ENCODE data around the gene ZNF296. TPM values are rescaled to one million over a fixed set of nuclear protein-coding genes. Genes with fewer than 3 reads are reported as not detected.

ZNF296 gene
- total RNA-seq, 2 experiments from 2014 or later, result 3.1 to 4.8 TPM

DNA sequence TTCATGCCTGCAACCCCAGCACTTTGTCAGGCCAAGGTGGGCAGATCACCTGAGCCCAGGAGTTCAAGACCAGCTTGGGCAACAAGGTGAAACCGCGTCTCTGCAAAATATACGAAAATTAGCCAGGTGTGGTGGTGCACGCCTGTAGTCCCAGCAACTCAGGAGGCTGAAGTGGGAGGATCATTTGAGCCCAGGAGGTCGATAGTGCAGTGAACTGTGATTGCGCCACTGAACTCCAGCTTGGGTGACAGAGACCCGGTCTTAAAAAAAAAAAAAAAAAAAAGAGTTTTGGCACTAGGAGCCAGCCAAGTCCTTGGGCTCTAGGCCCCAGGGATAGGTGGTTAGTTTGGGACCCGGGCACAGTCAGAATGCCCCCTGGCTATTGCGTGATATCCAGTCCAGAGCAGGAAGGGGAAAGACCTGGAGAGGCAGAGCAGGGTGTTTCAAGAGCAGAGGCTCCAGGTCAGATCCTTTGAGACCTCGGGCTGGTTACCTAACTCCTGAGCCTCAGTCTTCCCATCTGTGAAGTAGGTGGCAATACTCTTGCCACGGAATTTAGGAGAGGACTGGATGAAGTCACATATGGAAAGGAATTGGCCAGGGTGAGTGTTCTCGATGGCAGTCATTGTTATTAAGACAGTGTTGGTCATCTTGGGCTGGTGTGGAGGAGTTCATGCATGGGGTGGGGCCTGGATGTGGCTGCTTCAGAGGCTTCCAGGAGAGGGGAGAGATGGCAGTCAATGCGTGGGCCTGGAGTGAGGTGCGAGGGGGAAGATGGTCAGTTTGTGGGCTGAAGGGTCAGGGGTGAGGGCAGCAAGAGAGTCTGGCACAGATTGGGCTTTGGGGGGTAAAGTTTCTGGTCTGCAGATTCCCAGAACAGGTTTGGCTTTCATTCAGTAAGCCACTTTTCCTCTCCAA, 19.5 kb upstream of the ZNF296 start:
- H3K4me1 Mint-ChIP-seq, result peaks cover 60% of the 10 kb centered on the region
- CTCF ChIA-PET, result interaction anchor here (0.6 kb wide), 1 partner anchor 26 kb away, joined by 4 read pairs; no protein-coding TSS in a partner anchor
- no peak for DNase-seq
- H3K27ac Mint-ChIP-seq, result peak overlapping the region; percentile 14
- H3K36me3 Mint-ChIP-seq (ENCODE audit: low read depth), result peaks cover 16% of the 10 kb centered on the region
- ATAC-seq, result no peak
- no peak overlapping the region for H3K4me3 Mint-ChIP-seq
- intact Hi-C loops (cut with DNase I, micrococcal nuclease), result no loop called here
- H3K9me3 Mint-ChIP-seq (ENCODE audit: low read depth), result no peaks in the 10 kb centered on the region
- POLR2A ChIA-PET, result no interaction called here
- H3K27me3 Mint-ChIP-seq, result no peaks in the 10 kb centered on the region

DNA sequence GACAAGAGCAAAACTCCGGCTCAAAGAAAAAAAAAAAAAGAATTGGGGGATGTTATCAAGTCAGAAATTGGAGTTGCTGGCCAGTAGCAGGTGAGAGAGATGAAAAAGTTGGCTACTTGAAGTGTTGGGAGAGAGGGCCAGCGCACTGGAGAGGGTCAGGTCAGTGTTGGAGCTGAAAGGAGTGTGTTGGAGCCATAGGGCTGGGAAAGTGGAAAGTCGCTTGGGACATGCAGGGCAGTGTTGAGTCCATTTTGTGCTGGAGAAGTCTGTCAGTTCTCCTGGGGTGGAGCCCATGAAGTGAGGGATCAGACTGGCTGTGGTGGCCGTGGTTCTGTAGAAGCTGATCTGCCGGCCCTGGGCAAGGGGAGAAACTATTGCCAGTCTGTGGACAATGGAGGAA, 18.4 kb upstream of the ZNF296 start:
- H3K4me3 Mint-ChIP-seq, result peak overlapping the region; percentile 89
- H3K27ac Mint-ChIP-seq, result peak overlapping the region; percentile 23
- H3K36me3 Mint-ChIP-seq (ENCODE audit: low read depth), result peaks cover 26% of the 10 kb centered on the region
- no peaks in the 10 kb centered on the region for H3K27me3 Mint-ChIP-seq
- peaks cover 61% of the 10 kb centered on the region for H3K4me1 Mint-ChIP-seq
- POLR2A ChIA-PET, result no interaction called here
- H3K9me3 Mint-ChIP-seq (ENCODE audit: low read depth), result no peaks in the 10 kb centered on the region
- DNase-seq, result no peak
- CTCF ChIA-PET, result no interaction called here
- ATAC-seq, result no peak
- intact Hi-C loops (cut with DNase I, micrococcal nuclease), result loop anchor here (5.0 kb wide), 4 partner anchors 33 to 1253 kb away; partner anchors contain the start of genes POLR1G (in 1 of the 2), PPM1N (in 1 of the 2), PPP1R13L (in 1 of the 2) and PPP5C (in 1 of the 2)

DNA sequence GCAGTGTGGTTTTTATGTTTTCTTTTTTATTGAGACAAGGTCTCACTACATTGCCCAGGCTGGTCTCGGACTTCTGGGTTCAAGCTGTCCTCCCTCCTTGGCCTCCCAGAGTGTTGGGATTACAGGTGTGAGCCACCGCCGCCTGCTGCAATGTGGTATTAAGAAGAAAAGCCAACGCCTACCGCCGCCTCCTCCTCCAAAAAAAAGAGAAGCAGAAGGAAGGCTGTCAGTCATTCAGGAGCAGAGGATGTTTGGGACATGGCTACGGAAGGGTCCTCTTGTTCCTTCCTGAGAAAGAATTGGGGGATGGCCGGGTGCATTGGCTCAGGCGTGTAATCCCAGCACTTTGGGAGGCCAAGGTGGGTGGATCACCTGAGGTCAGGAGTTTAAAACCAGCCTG, 17.9 kb upstream of the ZNF296 start:
- Mint-ChIP-seq H3K4me3 (peak overlapping the region; percentile 89), H3K27me3 (no peaks in the 10 kb centered on the region), H3K9me3 (ENCODE audit: low read depth) (no peaks in the 10 kb centered on the region), H3K36me3 (ENCODE audit: low read depth) (peaks cover 27% of the 10 kb centered on the region), H3K27ac (peak overlapping the region; percentile 73), H3K4me1 (peaks cover 61% of the 10 kb centered on the region)
- DNase-seq (no peak), ATAC-seq (no peak)
- intact Hi-C loops (cut with DNase I, micrococcal nuclease), result loop anchor here (5.0 kb wide), 4 partner anchors 33 to 1253 kb away; partner anchors contain the start of genes POLR1G (in 1 of the 2), PPM1N (in 1 of the 2), PPP1R13L (in 1 of the 2) and PPP5C (in 1 of the 2)
- ChIA-PET CTCF (no interaction called here), POLR2A (no interaction called here)

DNA sequence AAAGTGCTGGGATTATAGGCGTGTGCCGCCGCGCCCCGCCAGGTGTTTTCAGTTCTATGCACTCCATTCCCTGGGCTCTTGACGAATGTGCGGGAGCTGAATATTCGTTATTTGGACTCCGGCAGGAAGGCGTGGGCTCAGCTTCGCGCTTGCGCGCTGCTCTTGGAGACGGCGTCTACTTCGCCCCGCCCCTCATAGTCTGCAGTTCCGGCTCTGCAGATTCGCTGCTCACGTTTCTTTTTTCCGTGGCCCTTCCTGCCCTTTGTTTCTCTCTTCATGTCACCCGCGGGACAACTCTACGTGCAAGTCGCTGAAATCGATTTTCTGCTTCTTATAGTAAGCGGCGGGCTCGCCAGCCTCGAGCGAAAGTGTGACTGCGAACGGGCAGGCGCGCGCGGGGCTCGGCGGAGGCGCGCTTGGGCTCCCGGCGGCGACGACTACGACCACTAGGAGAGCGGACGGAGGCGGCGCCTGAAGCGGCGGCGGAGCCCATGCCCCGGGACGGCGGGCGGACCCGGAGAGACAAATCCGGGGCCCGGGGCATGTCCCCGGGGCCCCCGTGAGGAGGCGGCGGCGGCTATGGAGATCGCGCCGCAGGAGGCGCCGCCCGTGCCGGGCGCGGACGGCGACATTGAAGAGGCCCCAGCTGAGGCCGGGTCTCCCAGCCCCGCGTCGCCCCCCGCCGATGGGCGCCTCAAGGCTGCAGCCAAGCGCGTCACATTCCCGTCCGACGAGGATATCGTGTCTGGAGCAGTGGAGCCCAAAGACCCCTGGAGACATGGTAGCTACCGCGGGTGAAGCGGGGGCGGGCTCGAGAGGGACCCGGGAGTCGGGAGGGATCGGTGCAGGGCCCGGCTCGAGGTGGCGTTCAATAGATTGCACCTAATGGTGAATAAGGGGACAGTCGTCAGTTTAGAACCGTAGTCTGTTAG, 16.7 kb upstream of the ZNF296 start, which contains the start of gene PPP1R37:
TSS of gene PPP1R37 (plus strand) at position 433 of the 932 bp plus-strand sequence. CDS start at position 580, 147 bp downstream.
- DNase-seq (peak; percentile 95), ATAC-seq (peak; percentile 71)
- ChIA-PET POLR2A (interaction anchor here (0.6 to 2.0 kb wide), 8 partner anchors 10 to 1602 kb away, joined by 3 to 10 read pairs (median 5); partner anchors contain the start of genes CLASRP and TOMM40), CTCF (interaction anchor here (0.6 to 2.9 kb wide), 10 partner anchors 10 to 156 kb away, joined by 3 to 19 read pairs (median 4); partner anchors contain the start of gene GEMIN7)
- Mint-ChIP-seq H3K27me3 (no peaks in the 10 kb centered on the region), H3K27ac (peak within 1 kb of the TSS; percentile 97), H3K4me1 (peaks cover 54% of the 10 kb centered on the region), H3K9me3 (ENCODE audit: low read depth) (no peaks in the 10 kb centered on the region), H3K4me3 (peak within 1 kb of the TSS; percentile 89), H3K36me3 (ENCODE audit: low read depth) (peaks cover 29% of the 10 kb centered on the region)
- intact Hi-C loops (cut with DNase I, micrococcal nuclease), result loop anchor here (1.0 to 5.0 kb wide), 14 partner anchors 14 to 1254 kb away; partner anchors contain the start of genes BLOC1S3 (in 1 of the 2), GEMIN7 (in 1 of the 2), MARK4 (in 1 of the 2) and POLR1G (in 1 of the 2)

DNA sequence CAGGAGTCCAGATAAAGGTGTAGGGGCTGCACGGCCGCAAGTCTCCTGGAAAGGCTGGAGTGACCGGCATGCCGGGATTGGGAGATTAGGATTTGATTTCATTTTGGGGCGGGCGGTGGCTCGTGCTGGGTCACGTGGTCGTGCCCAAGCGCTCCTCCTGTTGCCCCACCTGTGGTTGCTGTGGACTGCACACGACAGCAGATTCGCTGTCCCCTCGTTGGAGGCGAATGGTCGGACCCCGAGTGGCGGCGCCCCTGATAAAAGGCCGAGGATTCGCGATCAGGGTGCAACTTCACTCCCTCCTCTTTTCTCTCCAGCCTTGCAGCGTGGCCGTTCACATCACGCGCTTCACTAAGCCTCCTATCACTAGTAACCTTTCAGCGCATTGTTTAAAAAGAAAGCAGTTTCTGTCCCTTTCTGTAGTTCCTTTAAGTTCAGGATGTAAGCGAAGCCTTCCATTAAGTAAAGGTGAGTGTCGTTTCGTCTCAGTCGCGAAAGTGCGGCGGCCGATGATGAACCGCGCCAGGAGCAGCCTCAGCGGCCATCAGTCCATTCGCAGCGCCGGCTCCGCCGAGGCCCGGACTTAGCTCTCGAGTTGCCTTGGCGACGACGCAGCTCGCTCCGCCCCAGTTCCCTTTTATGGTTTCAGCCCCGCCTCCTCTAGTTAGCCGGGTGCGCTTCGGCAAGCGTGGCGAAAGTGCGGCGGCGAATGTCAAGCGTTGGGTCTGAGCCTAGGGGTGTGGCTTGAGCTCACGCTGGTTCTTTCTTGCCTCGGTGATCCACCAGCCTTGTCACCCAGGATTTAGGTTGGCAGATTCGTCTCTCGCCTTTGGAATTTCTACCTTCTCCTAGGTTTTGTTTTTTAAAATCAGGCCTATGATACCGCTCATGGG, 15.0 kb upstream of the ZNF296 start:
- Mint-ChIP-seq H3K27ac (peak overlapping the region; percentile 97), H3K36me3 (ENCODE audit: low read depth) (peaks cover 34% of the 10 kb centered on the region), H3K4me1 (peaks cover 49% of the 10 kb centered on the region), H3K4me3 (peak overlapping the region; percentile 89), H3K9me3 (ENCODE audit: low read depth) (no peaks in the 10 kb centered on the region), H3K27me3 (no peaks in the 10 kb centered on the region)
- POLR2A ChIA-PET, result interaction anchor here (0.5 to 2.0 kb wide), 8 partner anchors 12 to 201 kb away, joined by 3 to 10 read pairs (median 5); partner anchors contain the start of genes CLASRP, TOMM40 and TRAPPC6A
- ATAC-seq (peak; percentile 85), DNase-seq (peak; percentile 99)
- intact Hi-C loops (cut with DNase I, micrococcal nuclease), result loop anchor here (1.0 to 5.0 kb wide), 8 partner anchors 12 to 1256 kb away; partner anchors contain the start of genes BLOC1S3 (in 1 of the 2), CLASRP (in 1 of the 2), CLPTM1 (in 1 of the 2) and GEMIN7 (in 1 of the 2)
- CTCF ChIA-PET, result interaction anchor here (0.6 to 2.9 kb wide), 9 partner anchors 11 to 307 kb away, joined by 3 to 19 read pairs (median 4); partner anchors contain the start of genes CLASRP, GEMIN7 and TRAPPC6A

DNA sequence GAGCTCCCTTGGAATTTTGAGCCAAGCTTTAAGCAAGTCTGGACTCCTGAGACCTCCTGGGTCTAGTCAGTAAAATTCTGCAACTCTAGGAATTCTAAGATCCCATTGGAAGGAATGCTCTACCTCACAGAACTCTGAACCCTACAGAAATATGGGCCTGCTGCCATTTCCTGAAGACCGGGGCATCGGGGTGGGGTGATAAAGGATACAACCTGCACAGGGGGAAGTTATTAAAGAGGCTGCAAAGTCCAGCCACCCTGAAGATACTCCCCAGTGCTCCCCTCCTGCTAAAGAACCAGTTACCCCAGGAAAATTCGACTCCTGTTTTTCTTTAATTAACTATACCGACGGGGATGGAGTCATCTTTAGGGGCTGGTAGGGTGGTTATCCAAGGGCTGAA, 14.3 kb upstream of the ZNF296 start:
- ChIA-PET POLR2A (no interaction called here), CTCF (interaction anchor here (0.7 kb wide), 1 partner anchor 27 kb away, joined by 4 read pairs; no protein-coding TSS in a partner anchor)
- Mint-ChIP-seq H3K27me3 (no peaks in the 10 kb centered on the region), H3K36me3 (ENCODE audit: low read depth) (peaks cover 34% of the 10 kb centered on the region), H3K27ac (no peak overlapping the region), H3K4me3 (no peak overlapping the region), H3K9me3 (ENCODE audit: low read depth) (no peaks in the 10 kb centered on the region), H3K4me1 (peaks cover 43% of the 10 kb centered on the region)
- intact Hi-C loops (cut with DNase I, micrococcal nuclease), result loop anchor here (1.0 to 5.0 kb wide), 8 partner anchors 11 to 1257 kb away; partner anchors contain the start of genes BLOC1S3 (in 1 of the 2), CLASRP (in 1 of the 2), CLPTM1 (in 1 of the 2) and GEMIN7 (in 1 of the 2)
- ATAC-seq, result no peak
- DNase-seq, result no peak

DNA sequence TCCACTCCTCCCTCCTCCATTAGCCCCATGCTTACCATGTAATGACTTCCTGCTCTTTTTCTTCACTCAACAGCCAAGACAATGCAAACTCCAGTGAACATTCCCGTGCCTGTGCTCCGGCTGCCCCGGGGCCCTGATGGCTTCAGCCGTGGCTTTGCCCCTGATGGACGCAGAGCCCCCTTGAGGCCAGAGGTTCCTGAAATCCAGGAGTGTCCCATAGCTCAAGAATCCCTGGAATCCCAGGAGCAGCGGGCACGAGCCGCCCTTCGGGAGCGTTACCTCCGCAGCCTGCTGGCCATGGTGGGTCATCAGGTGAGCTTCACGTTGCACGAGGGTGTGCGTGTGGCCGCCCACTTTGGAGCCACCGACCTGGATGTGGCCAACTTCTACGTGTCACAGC, 13.8 kb upstream of the ZNF296 start:
- CTCF ChIA-PET, result interaction anchor here (0.7 to 1.5 kb wide), 4 partner anchors 10 to 50 kb away, joined by 3 to 6 read pairs (median 4); no protein-coding TSS in a partner anchor

DNA sequence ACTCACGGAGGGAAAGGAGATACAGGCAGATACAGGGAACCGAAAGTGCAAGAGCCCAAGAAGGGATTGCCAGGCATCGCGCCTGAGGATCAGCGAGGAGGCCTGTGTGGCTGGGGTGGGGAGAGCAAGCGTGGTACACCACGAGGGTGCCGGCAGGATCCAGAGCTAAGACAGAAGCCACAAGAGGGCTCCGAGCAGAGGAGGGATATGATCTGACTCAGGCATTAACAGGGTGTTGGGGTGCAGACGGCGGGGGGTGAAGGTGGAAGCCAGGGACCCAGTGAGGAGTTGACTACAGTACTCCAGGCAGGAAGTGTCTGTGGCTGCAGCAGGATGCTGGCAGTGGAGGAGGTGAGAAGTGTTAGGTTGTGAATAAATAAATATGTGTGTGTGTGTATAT, 11.3 kb upstream of the ZNF296 start:
- ATAC-seq, result peak; percentile 30
- intact Hi-C loops (cut with DNase I, micrococcal nuclease), result no loop called here
- Mint-ChIP-seq H3K36me3 (ENCODE audit: low read depth) (peaks cover 33% of the 10 kb centered on the region), H3K4me1 (peaks cover 24% of the 10 kb centered on the region), H3K27me3 (no peaks in the 10 kb centered on the region), H3K4me3 (peak overlapping the region; percentile 32), H3K9me3 (ENCODE audit: low read depth) (no peaks in the 10 kb centered on the region), H3K27ac (peak overlapping the region; percentile 82)
- ChIA-PET POLR2A (no interaction called here), CTCF (interaction anchor here (0.6 kb wide), 1 partner anchor 11 kb away, joined by 3 read pairs; no protein-coding TSS in a partner anchor)
- DNase-seq, result peak; percentile 65

More for the DNA sequence above, 13.8 kb upstream of the ZNF296 start:
- Mint-ChIP-seq H3K27ac (no peak overlapping the region), H3K36me3 (ENCODE audit: low read depth) (peaks cover 39% of the 10 kb centered on the region), H3K4me3 (no peak overlapping the region), H3K27me3 (no peaks in the 10 kb centered on the region), H3K4me1 (peaks cover 42% of the 10 kb centered on the region), H3K9me3 (ENCODE audit: low read depth) (no peaks in the 10 kb centered on the region)
- POLR2A ChIA-PET, result interaction anchor here (1.2 kb wide), 1 partner anchor 88 kb away, joined by 3 read pairs; the partner anchor contains the start of genes BLOC1S3 and TRAPPC6A
- intact Hi-C loops (cut with DNase I, micrococcal nuclease), result loop anchor here (5.0 kb wide), 4 partner anchors 37 to 1257 kb away; partner anchors contain the start of genes POLR1G (in 1 of the 2), PPM1N (in 1 of the 2), PPP1R13L (in 1 of the 2) and PPP5C (in 1 of the 2)
- ATAC-seq (no peak), DNase-seq (no peak)

DNA sequence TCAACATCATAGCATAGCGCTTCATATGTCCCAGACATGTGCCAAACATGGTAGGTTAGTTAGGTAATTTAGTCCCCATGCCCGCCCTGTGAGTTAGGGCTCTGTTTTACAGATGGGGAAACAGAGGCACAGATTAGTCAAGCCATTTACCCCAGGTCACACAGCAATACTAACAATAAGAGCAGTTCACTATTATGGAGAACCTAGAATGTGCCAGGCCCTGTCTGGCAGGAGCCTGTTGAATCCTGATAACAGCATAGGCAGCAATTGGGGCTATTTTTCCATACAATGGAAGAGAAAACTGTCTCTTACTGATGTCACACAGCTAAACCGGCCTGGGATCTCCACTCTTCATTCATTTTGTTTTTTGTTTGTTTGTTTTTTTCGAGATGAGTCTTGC, 10.2 kb upstream of the ZNF296 start:
- H3K4me3 Mint-ChIP-seq, result no peak overlapping the region
- H3K27me3 Mint-ChIP-seq, result no peaks in the 10 kb centered on the region
- DNase-seq, result no peak
- peaks cover 41% of the 10 kb centered on the region for H3K36me3 Mint-ChIP-seq (ENCODE audit: low read depth)
- peaks cover 31% of the 10 kb centered on the region for H3K4me1 Mint-ChIP-seq
- ChIA-PET CTCF (no interaction called here), POLR2A (no interaction called here)
- intact Hi-C loops (cut with DNase I, micrococcal nuclease), result no loop called here
- ATAC-seq, result no peak
- H3K9me3 Mint-ChIP-seq (ENCODE audit: low read depth), result no peaks in the 10 kb centered on the region
- H3K27ac Mint-ChIP-seq, result no peak overlapping the region

Measured in activated CD4-positive, alpha-beta T cell treated with anti-CD3 and anti-CD28 coated beads for 36 hours (primary cell).